T-helper 1 cell (primary cell): Measurements from ENCODE around the gene ELP6.
"Not testable (repeated sequence)": the region's sequence is repeated elsewhere in the genome, so short reads cannot be mapped to it uniquely, and the experiment has no call there.

Source experiments
- DNase-seq, 5 donors: peaks; one replicate each; pipeline ENCODE4 v3.0.0-alpha.2; 2012 to 2020

Gene ELP6

GRCh38 chr3:47505267-47505666, 8.2 kb downstream of the ELP6 start:
- DNase-seq = not testable (repeated sequence)

- no peak for DNase-seq
These were observed 9.4 kb downstream of the ELP6 start for GRCh38 chr3:47504113-47504512.

GRCh38 chr3:47503033-47503432, 10.5 kb downstream of the ELP6 start:
- DNase-seq = no peak

GRCh38 chr3:47496892-47497291, 16.6 kb downstream of the ELP6 start:
- no peak for DNase-seq

- no peak for DNase-seq
These were observed 17.6 kb downstream of the ELP6 start for GRCh38 chr3:47495886-47496285.

- DNase-seq = no peak
These were observed 18.4 kb downstream of the ELP6 start for GRCh38 chr3:47495111-47495510.

GRCh38 chr3:47491777-47492176, 21.7 kb downstream of the ELP6 start:
- no peak for DNase-seq

- no peak for DNase-seq
These were observed 22.3 kb downstream of the ELP6 start for GRCh38 chr3:47491186-47491585.

GRCh38 chr3:47487265-47487664, 26.2 kb downstream of the ELP6 start:
- no peak for DNase-seq

- no peak for DNase-seq
These were observed 27.7 kb downstream of the ELP6 start for GRCh38 chr3:47485812-47486211.

GRCh38 chr3:47482366-47482765, 31.1 kb downstream of the ELP6 start:
- DNase-seq = no peak

- DNase-seq = not testable (repeated sequence)
These were observed 31.7 kb downstream of the ELP6 start for GRCh38 chr3:47481763-47482162.

- not testable (repeated sequence) for DNase-seq
These were observed 33.2 kb downstream of the ELP6 start for GRCh38 chr3:47480267-47480666.

GRCh38 chr3:47479826-47480160, 33.7 kb downstream of the ELP6 start:
- DNase-seq = no peak

GRCh38 chr3:47478022-47478421, 35.5 kb downstream of the ELP6 start:
- no peak for DNase-seq

- no peak for DNase-seq
These were observed 36.8 kb downstream of the ELP6 start for GRCh38 chr3:47476644-47477199.

- no peak for DNase-seq
These were observed 37.2 kb downstream of the ELP6 start for GRCh38 chr3:47476330-47476626.

- DNase-seq = peak; percentile 92 to 96 (median 95)
These were observed 37.8 kb downstream of the ELP6 start, which contains the start of gene SCAP for GRCh38 chr3:47475570-47476329. SCAP (minus strand) TSS chr3:47475941; CDS start chr3:47442993, 32,948 bp downstream.

- no peak for DNase-seq
These were observed 38.4 kb downstream of the ELP6 start for GRCh38 chr3:47475029-47475569.

- no peak for DNase-seq
These were observed 40.1 kb downstream of the ELP6 start for GRCh38 chr3:47473391-47473790.

- no peak for DNase-seq
These were observed 43.9 kb downstream of the ELP6 start for GRCh38 chr3:47469616-47470015.

- DNase-seq = not testable (repeated sequence)
These were observed 45.2 kb downstream of the ELP6 start for GRCh38 chr3:47468315-47468714.

- no peak for DNase-seq
These were observed 48.9 kb downstream of the ELP6 start for GRCh38 chr3:47464588-47464987.

GRCh38 chr3:47459534-47460085, 53.9 kb downstream of the ELP6 start:
- not testable (repeated sequence) for DNase-seq
